Measurements from ENCODE around the gene KRT81.

KRT81 gene

DNA sequence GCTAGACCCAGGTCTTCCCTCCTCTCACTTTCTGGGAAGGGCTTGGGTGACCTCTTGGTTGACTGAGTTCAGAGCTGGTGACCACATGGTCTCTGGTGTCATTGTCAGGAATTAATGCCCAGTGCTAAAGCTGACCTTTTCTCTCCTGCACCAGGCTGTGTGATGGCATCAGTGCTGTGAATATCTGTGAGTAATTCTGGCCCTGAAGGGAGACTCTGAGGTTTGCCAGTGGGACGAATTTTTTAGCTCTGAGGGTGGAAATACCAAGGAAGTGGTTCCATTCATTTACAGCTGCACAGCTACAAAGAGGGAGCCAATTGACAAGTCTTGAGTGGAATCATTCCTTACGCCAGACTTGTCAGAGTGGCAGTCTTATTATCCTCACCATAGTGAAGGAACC, 23.1 kb downstream of the KRT81 start:
- no peaks in the 10 kb centered on the region for H3K27me3 ChIP-seq (ENCODE audit: insufficient read depth, low read length)
- H2AFZ ChIP-seq (ENCODE audit: low read length, unreplicated experiment), result no peak overlapping the region
- no peak overlapping the region for H3K4me3 ChIP-seq (ENCODE audit: low read depth, low read length)
- no peaks in the 10 kb centered on the region for H3K36me3 ChIP-seq (ENCODE audit: insufficient read depth, low read length)
- H3K27ac ChIP-seq (ENCODE audit: low read depth, low read length), result no peak overlapping the region
- no peaks in the 10 kb centered on the region for H3K79me2 ChIP-seq (ENCODE audit: control insufficient read depth, insufficient read depth, low read length, unreplicated experiment)
- H3K4me1 ChIP-seq (ENCODE audit: control insufficient read depth, insufficient read depth, low read length, unreplicated experiment), result no peaks in the 10 kb centered on the region

DNA sequence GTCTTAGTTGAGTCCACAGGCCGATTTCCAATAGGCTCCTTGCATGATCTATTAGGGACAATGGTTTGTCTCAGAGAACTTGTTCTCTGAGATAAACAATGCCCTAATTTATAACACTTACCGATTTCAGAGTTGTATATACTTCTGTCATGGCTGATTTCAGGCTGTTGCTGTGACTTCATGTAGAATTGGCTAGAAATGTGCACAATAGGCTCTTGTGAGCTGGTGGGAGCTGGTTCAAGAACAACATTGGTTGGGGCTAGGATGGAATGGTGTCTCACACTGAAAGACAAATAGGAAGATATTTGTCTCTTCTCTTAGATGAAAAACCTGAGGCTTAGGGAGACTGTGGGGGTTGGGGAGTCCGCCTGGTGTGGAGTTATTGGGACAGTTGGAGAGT, 23.6 kb downstream of the KRT81 start:
- Histone ChIP-seq H3K4me3 (ENCODE audit: low read depth, low read length) (no peak overlapping the region), H2AFZ (ENCODE audit: low read length, unreplicated experiment) (no peak overlapping the region), H3K79me2 (ENCODE audit: control insufficient read depth, insufficient read depth, low read length, unreplicated experiment) (no peaks in the 10 kb centered on the region), H3K36me3 (ENCODE audit: insufficient read depth, low read length) (no peaks in the 10 kb centered on the region), H3K4me1 (ENCODE audit: control insufficient read depth, insufficient read depth, low read length, unreplicated experiment) (no peaks in the 10 kb centered on the region), H3K27me3 (ENCODE audit: insufficient read depth, low read length) (no peaks in the 10 kb centered on the region), H3K27ac (ENCODE audit: low read depth, low read length) (no peak overlapping the region)

DNA sequence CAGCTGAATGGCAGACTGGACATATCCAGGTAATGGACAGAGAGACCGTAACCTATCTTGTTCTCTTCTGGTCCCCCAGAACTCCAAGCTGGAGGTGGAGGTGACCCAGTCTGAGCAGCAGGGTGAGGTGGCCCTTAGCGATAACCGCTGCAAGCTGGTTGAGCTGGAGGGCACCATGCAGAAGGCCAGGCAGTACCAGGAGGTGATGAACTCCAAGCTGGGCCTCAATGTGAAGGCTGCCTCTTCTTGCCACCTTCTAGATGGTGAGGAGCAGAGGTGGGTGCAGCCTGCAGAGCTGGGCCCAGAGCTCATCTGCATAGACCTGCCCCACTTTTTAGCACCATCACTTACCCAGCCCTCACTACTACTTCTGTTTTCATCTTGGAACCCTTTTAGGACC, 24.1 kb downstream of the KRT81 start:
- H3K27ac ChIP-seq (ENCODE audit: low read depth, low read length), result no peak overlapping the region
- no peak overlapping the region for H2AFZ ChIP-seq (ENCODE audit: low read length, unreplicated experiment)
- no peak overlapping the region for H3K4me3 ChIP-seq (ENCODE audit: low read depth, low read length)
- H3K79me2 ChIP-seq (ENCODE audit: control insufficient read depth, insufficient read depth, low read length, unreplicated experiment), result no peaks in the 10 kb centered on the region
- H3K27me3 ChIP-seq (ENCODE audit: insufficient read depth, low read length), result no peaks in the 10 kb centered on the region
- no peaks in the 10 kb centered on the region for H3K4me1 ChIP-seq (ENCODE audit: control insufficient read depth, insufficient read depth, low read length, unreplicated experiment)
- no peaks in the 10 kb centered on the region for H3K36me3 ChIP-seq (ENCODE audit: insufficient read depth, low read length)

DNA sequence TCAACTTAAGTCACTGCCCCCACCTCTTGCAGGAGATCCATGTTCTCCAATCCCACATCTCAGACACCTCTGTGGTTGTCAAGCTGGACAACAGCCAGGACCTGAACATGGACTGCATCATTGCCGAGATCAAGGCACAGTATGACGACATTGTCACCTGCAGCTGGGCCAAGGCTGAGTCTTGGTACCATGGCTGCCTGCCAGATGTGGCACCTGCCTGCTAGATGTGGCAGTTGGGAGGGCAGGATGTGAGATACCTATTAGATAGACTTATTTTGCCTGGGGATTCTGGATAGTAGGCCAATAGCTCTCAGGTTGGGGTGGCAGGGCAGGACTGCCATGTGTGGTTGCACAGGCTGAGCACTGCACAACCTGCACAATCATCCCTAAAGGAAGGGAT, 24.8 kb downstream of the KRT81 start:
- Histone ChIP-seq H3K27me3 (ENCODE audit: insufficient read depth, low read length) (no peaks in the 10 kb centered on the region), H3K27ac (ENCODE audit: low read depth, low read length) (no peak overlapping the region), H3K79me2 (ENCODE audit: control insufficient read depth, insufficient read depth, low read length, unreplicated experiment) (no peaks in the 10 kb centered on the region), H2AFZ (ENCODE audit: low read length, unreplicated experiment) (no peak overlapping the region), H3K4me3 (ENCODE audit: low read depth, low read length) (no peak overlapping the region), H3K4me1 (ENCODE audit: control insufficient read depth, insufficient read depth, low read length, unreplicated experiment) (peaks cover 1% of the 10 kb centered on the region), H3K36me3 (ENCODE audit: insufficient read depth, low read length) (no peaks in the 10 kb centered on the region)

DNA sequence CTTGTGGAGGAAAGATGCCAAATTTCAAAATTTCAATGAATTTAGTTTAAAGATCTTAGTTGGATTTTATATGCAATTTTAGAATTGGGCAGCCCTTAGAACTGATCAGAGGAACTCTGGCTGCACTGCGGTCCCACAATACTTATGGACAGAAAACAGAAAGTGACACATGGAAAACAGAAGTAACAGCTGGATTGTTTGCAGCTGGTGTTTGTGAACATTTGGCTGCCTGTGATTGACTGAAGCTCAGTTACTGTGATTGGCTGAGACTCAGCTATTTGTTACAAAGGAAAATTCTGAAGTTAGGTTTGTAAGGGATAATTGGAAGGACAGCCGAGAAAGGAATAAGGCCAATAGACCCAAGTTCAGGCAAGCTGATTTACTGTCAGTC, 26.9 kb downstream of the KRT81 start:
- Histone ChIP-seq H3K4me1 (ENCODE audit: control insufficient read depth, insufficient read depth, low read length, unreplicated experiment) (peaks cover 20% of the 10 kb centered on the region), H3K27me3 (ENCODE audit: insufficient read depth, low read length) (no peaks in the 10 kb centered on the region), H3K27ac (ENCODE audit: low read depth, low read length) (no peak overlapping the region), H2AFZ (ENCODE audit: low read length, unreplicated experiment) (no peak overlapping the region), H3K36me3 (ENCODE audit: insufficient read depth, low read length) (no peaks in the 10 kb centered on the region), H3K79me2 (ENCODE audit: control insufficient read depth, insufficient read depth, low read length, unreplicated experiment) (no peaks in the 10 kb centered on the region), H3K4me3 (ENCODE audit: low read depth, low read length) (no peak overlapping the region)

DNA sequence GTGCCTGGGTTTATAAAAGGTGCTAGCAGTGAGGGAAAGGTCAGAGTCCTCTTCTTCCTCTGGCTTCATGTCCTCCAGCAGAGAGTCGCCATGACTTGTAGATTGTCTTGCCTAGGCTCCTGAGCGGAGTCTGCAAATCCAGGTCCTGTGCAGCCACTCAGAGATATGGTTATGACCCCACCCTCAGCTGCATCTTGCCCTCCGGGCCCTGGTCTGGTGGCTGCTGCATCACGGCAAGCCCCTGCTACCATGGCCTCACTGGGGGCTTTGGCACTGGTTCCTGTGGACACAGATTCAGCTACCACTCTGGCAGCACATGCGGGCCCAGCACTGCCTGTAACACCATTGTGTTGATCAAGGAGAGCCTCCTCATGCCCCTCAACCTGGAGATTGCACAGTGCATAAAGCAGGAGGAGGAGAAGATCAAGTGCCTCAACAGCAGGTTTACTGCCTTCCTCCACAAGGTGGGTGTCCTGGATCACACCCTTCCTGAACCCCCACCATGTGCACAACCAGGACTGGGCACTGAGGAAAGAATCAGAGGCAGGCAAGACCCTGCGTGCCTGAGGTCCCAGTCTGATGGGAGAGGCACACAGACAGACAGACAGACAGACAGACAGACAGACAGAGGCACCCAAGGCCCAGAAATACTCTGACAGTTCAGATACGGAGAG, 27.4 kb downstream of the KRT81 start:
- H3K36me3 ChIP-seq (ENCODE audit: insufficient read depth, low read length), result no peaks in the 10 kb centered on the region
- no peak overlapping the region for H2AFZ ChIP-seq (ENCODE audit: low read length, unreplicated experiment)
- H3K4me3 ChIP-seq (ENCODE audit: low read depth, low read length), result no peak overlapping the region
- no peaks in the 10 kb centered on the region for H3K79me2 ChIP-seq (ENCODE audit: control insufficient read depth, insufficient read depth, low read length, unreplicated experiment)
- H3K27me3 ChIP-seq (ENCODE audit: insufficient read depth, low read length), result peaks cover 2% of the 10 kb centered on the region; the same call in 1 of the 2 replicates
- H3K4me1 ChIP-seq (ENCODE audit: control insufficient read depth, insufficient read depth, low read length, unreplicated experiment), result peaks cover 21% of the 10 kb centered on the region
- no peak overlapping the region for H3K27ac ChIP-seq (ENCODE audit: low read depth, low read length)

DNA sequence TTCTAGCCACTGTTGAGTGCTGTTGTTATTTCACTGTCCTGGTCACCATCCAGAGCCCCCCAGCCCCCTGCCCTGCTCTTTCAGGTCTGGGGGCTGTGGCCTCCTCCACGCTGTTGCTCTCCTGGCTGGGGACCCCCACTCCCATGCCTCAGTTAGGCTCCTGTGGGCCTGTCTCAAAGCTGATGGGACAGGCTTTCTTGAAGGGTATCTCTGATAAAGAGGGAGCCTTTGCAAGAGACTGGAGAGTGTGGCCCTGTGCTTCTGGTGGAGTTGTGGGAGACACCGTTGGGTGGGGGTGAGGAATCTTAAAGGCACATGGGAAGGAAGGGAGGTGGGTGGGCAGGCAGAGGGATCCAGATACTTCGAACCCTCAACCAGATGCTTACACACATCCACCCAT, 29.0 kb downstream of the KRT81 start:
- Histone ChIP-seq H3K27me3 (ENCODE audit: insufficient read depth, low read length) (peaks cover 9% of the 10 kb centered on the region), H3K4me1 (ENCODE audit: control insufficient read depth, insufficient read depth, low read length, unreplicated experiment) (peaks cover 21% of the 10 kb centered on the region), H3K27ac (ENCODE audit: low read depth, low read length) (no peak overlapping the region), H3K79me2 (ENCODE audit: control insufficient read depth, insufficient read depth, low read length, unreplicated experiment) (no peaks in the 10 kb centered on the region), H2AFZ (ENCODE audit: low read length, unreplicated experiment) (no peak overlapping the region), H3K36me3 (ENCODE audit: insufficient read depth, low read length) (no peaks in the 10 kb centered on the region), H3K4me3 (ENCODE audit: low read depth, low read length) (no peak overlapping the region)

DNA sequence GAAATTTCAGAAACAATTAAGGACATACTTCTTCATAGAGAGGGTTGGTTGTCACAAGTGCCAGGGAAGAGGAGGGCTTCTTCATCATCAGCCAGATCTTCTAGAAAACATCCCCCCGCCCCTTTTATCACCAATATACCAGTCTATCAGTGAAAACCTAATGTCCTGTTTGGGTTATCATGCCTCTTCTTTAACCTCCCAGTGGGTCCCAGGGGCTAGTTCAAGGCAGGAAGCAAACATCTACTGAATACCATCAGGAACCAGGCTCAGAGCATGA, 30.2 kb downstream of the KRT81 start:
- Histone ChIP-seq H3K4me1 (ENCODE audit: control insufficient read depth, insufficient read depth, low read length, unreplicated experiment) (peaks cover 21% of the 10 kb centered on the region), H3K4me3 (ENCODE audit: low read depth, low read length) (no peak overlapping the region), H3K36me3 (ENCODE audit: insufficient read depth, low read length) (no peaks in the 10 kb centered on the region), H3K79me2 (ENCODE audit: control insufficient read depth, insufficient read depth, low read length, unreplicated experiment) (no peaks in the 10 kb centered on the region), H2AFZ (ENCODE audit: low read length, unreplicated experiment) (no peak overlapping the region), H3K27me3 (ENCODE audit: insufficient read depth, low read length) (peaks cover 9% of the 10 kb centered on the region), H3K27ac (ENCODE audit: low read depth, low read length) (no peak overlapping the region)

DNA sequence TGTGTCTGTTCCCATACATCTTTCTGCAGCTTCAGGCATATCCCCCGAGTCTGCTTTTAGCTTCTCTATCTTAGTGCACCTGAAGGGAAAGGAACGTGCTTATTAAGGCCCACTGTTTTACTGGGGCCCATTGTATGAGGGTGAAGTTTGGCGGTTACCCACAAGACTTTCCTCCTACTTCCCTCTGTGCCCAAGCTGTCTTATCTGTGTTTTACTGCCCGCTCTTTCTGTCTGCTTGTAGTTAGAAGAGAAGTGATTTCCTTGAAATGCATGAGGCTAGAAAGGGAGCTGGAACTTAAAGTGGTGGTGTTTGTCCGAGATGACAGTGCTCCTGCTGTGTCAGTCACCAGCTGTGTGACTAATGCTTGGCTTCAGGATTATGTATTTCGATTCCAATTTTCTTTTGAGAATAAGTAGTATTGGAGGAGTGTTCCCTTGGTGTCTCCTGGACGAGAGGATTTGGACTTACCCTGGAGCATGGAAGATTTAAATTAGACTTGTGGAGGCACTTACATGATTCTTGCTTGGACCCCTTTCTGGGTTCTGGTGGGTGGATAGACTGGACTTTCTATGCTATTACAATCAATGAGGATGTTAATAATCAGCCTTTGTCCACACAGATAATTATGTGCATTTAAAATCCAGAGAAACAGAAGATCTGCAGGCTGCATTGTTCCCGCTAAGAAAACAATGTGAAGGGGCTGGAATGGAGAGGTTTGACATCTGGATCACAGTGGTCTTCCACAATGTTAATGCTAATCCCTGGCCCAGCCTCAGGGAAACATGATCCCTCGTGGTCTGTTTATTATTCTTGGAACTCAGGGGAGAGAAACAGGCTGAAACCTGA, 30.8 kb downstream of the KRT81 start:
- H3K79me2 ChIP-seq (ENCODE audit: control insufficient read depth, insufficient read depth, low read length, unreplicated experiment), result no peaks in the 10 kb centered on the region
- H3K27me3 ChIP-seq (ENCODE audit: insufficient read depth, low read length), result peaks cover 9% of the 10 kb centered on the region
- H3K36me3 ChIP-seq (ENCODE audit: insufficient read depth, low read length), result no peaks in the 10 kb centered on the region
- H3K27ac ChIP-seq (ENCODE audit: low read depth, low read length), result no peak overlapping the region
- H3K4me3 ChIP-seq (ENCODE audit: low read depth, low read length), result no peak overlapping the region
- H3K4me1 ChIP-seq (ENCODE audit: control insufficient read depth, insufficient read depth, low read length, unreplicated experiment), result peaks cover 21% of the 10 kb centered on the region
- no peak overlapping the region for H2AFZ ChIP-seq (ENCODE audit: low read length, unreplicated experiment)

DNA sequence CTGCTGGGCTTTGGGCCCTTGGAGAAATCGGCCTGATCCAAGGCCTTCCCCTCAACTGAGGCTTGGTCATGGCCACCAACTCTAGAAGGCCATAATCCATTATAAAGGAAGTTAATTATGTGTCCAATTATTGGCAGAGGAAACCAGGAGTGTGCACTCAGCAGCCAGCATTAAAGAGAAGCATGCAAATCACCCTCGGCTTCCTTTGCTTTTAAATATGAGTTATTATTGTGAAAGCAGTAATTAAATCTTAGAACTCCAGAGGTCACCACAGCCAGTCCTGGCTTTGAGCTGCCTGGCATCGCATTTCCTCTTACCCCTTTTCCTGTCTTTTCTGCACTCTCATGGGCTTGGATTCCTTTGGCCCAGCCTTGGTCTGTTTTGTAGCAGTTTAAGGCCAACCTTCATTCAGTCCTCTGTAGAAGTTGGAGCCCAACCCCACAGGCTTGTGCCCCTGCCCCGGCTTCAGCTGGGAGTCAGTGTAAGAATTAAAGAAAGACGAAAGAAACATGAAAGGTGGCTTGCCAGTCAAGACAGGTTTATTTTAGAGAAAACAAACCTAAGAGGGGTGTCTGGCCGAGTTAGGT, 31.6 kb downstream of the KRT81 start:
- H3K36me3 ChIP-seq (ENCODE audit: insufficient read depth, low read length), result no peaks in the 10 kb centered on the region
- no peak overlapping the region for H2AFZ ChIP-seq (ENCODE audit: low read length, unreplicated experiment)
- H3K27me3 ChIP-seq (ENCODE audit: insufficient read depth, low read length), result peaks cover 9% of the 10 kb centered on the region
- H3K4me1 ChIP-seq (ENCODE audit: control insufficient read depth, insufficient read depth, low read length, unreplicated experiment), result peaks cover 21% of the 10 kb centered on the region
- H3K79me2 ChIP-seq (ENCODE audit: control insufficient read depth, insufficient read depth, low read length, unreplicated experiment), result no peaks in the 10 kb centered on the region
- no peak overlapping the region for H3K4me3 ChIP-seq (ENCODE audit: low read depth, low read length)
- no peak overlapping the region for H3K27ac ChIP-seq (ENCODE audit: low read depth, low read length)

Data from ACC112 (cell line).